Mammary microvascular endothelial cell (primary cell): ENCODE data around the gene ZNF444. TPM values are rescaled to one million over a fixed set of nuclear protein-coding genes. Genes with fewer than 3 reads are reported as not detected.

Experiments used
- total RNA-seq: library from RNA; depleted of rRNA; stranded (reverse); fragments of >200 nt; gene quantifications from 2 replicates; pipeline ENCODE4 v1.2.3, GENCODE V29; 2015

The ZNF444 gene
- 17.1 and 18.2 TPM in 2 replicates for total RNA-seq

GRCh38 chr19:56140583-56141416 lies at the start of gene ZNF444:
ZNF444 (plus strand) TSS chr19:56141287; CDS start chr19:56146912, 5,625 bp downstream.

GRCh38 chr19:56121180-56122167 lies 19.6 kb upstream of the ZNF444 start, which contains the start of gene ZNF787:
ZNF787 (minus strand) TSS chr19:56121295; CDS start chr19:56103217, 18,078 bp downstream.

GRCh38 chr19:56175861-56176307 lies 34.8 kb downstream of the ZNF444 start, which contains the start of gene GALP:
GALP (plus strand) TSS chr19:56176008; CDS start chr19:56177109, 1,101 bp downstream.

GRCh38 chr19:56197646-56198045 lies 56.6 kb downstream of the ZNF444 start, which contains the start of gene ZSCAN5B:
ZSCAN5B (minus strand) TSS chr19:56197783; CDS start chr19:56193052, 4,731 bp downstream.

GRCh38 chr19:56201973-56202372 lies 60.9 kb downstream of the ZNF444 start, which contains the start of gene ZSCAN5C:
ZSCAN5C (plus strand) TSS chr19:56202273; CDS start chr19:56205914, 3,641 bp downstream.

Other genes starting within 250 kb of the ZNF444 start
- gene NLRP13, start 209.0 kb upstream of the ZNF444 start, total RNA-seq: not detected in 2 replicates
- gene NLRP8, start 193.5 kb upstream of the ZNF444 start, total RNA-seq: not detected in 2 replicates
- not detected in 2 replicates for gene NLRP5, start 154.5 kb upstream of the ZNF444 start, total RNA-seq
- gene ZNF787, start 20.0 kb upstream of the ZNF444 start, total RNA-seq: 15.2 and 15.4 TPM in 2 replicates
- not detected in 2 replicates for gene GALP, start 34.7 kb downstream of the ZNF444 start, total RNA-seq
- not detected in 2 replicates for gene ZSCAN5B, start 56.5 kb downstream of the ZNF444 start, total RNA-seq
- not detected in 2 replicates for gene ZSCAN5C, start 61.0 kb downstream of the ZNF444 start, total RNA-seq
- gene EDDM13, start 131.5 kb downstream of the ZNF444 start, total RNA-seq: 1.9 and 2.5 TPM in 2 replicates
- 4.3 and 5.7 TPM in 2 replicates for gene ZSCAN5A, start 173.6 kb downstream of the ZNF444 start, total RNA-seq